ENCODE results near the gene PTRH1. TPM values are rescaled to one million over a fixed set of nuclear protein-coding genes. Genes with fewer than 3 reads are reported as not detected.

The PTRH1 gene
- total and polyA plus RNA-seq, 2 of the 13 experiments (the other 11 are each of a cell fraction or from before 2014, with no cell fraction given), result 4.0 to 10.4 TPM

DNA sequence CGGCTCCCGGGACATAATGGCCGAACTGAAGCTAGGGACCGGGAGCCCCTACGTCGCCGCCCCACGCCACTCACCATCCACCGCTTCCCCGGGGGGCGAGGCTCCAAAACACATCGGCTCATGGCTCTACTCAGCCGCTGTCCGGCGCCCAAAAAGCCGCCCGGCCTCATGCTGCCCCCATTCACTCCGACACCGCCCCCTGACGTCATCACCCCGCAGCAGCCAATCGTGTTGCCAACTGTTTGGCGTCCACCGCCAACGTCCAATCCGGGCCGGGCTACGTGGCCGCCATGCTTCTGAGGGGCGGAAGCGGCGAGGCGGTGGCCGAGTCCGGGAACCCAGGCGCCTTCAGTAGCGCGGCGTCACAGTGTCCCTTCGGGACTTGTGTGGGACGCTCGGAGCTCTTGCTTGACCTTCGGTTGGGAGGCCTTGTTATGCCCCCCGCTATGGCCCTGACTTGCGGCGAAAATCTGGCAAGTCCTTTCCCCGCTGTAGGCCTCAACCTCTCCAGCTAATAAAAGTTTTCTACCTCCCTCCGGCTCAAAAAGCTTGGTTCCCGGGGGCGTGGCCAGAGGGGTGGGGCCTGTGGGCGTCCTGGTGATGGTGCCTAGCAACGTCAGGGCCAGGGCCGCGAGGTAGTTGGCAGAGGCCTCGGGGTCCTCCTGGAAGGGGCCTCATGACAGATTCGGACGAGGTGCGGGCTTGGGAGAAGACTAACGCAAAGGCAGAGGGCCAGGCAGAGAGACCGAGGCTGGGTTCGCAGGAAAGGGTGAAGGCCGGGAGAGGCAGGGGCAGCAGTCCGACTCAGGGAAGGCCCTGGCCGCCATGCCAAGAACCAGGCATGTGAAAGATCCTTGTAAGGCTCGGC is at the start of gene PTRH1, which contains the start of gene TTC16 (continued):
- TF ChIP-seq ZHX1 (CRISPR knock-in tag; IDR thresholded peaks at IDR 0.05; ENCODE audit: low read depth) (peak; percentile 65; the same call in 1 of the 2 replicates), GLMP (CRISPR knock-in tag; IDR thresholded peaks at IDR 0.05; ENCODE audit: borderline replicate concordance) (no peak), PTBP1 (IDR thresholded peaks at IDR 0.05; ENCODE audit: low read depth, low read length, poor library complexity, severe bottlenecking) (no peak), TOPORS (CRISPR knock-in tag; IDR thresholded peaks at IDR 0.05) (no peak), ZNF143 (CRISPR knock-in tag; IDR thresholded peaks at IDR 0.05) (peak; percentile 65), TCF12 (IDR thresholded peaks at IDR 0.05) (no peak), TCF12 (CRISPR knock-in tag; IDR thresholded peaks at IDR 0.05) (no peak), ZFP90 (CRISPR knock-in tag; IDR thresholded peaks at IDR 0.05; ENCODE audit: borderline replicate concordance) (peak; percentile 48; the same call in 1 of the 2 replicates), HNRNPLL (IDR thresholded peaks at IDR 0.05; ENCODE audit: low read depth, low read length, poor library complexity, severe bottlenecking) (peak; percentile 38), ETV5 (CRISPR knock-in tag; IDR thresholded peaks at IDR 0.05; ENCODE audit: borderline replicate concordance) (peak; percentile 51; the same call in 1 of the 2 replicates), MEIS1 (CRISPR knock-in tag; IDR thresholded peaks at IDR 0.05; ENCODE audit: borderline replicate concordance) (no peak), ZNF512 (CRISPR knock-in tag; IDR thresholded peaks at IDR 0.05) (no peak), ZFP37 (CRISPR knock-in tag; IDR thresholded peaks at IDR 0.05; ENCODE audit: borderline replicate concordance) (0 out of 2 replicates have a peak, but pooled peaks have one; percentile 27), POLR2A (IDR thresholded peaks at IDR 0.05; ENCODE audit: insufficient read depth in 1 of 2, low read depth in 2 of 2, low read length in 2 of 2) (peak in 1 of 2 experiments; percentile 50; a peak in 3 of 4 replicates), MZF1 (CRISPR knock-in tag; IDR thresholded peaks at IDR 0.05; ENCODE audit: borderline replicate concordance) (no peak)
- TF ChIP-seq, protein P1, sequence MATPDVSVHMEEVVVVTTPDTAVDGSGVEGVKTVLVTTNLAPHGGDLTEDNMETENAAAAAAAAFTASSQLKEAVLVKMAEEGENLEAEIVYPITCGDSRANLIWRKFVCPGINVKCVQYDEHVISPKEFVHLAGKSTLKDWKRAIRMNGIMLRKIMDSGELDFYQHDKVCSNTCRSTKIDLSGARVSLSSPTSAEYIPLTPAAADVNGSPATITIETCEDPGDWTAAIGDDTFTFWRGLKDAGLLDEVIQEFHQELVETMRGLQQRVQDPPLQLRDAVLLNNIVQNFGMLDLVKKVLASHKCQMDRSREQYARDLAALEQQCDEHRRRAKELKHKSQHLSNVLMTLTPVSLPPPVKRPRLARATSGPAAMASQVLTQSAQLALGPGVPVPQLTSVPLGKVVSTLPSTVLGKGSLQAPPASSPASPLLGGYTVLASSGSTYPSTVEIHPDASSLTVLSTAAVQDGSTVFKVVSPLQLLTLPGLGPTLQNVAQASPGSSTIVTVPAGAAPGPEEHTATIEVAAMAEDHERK (CRISPR knock-in tag; IDR thresholded peaks at IDR 0.05; ENCODE audit: low read depth), result peak; percentile 76
- TF ChIP-seq, protein P2, sequence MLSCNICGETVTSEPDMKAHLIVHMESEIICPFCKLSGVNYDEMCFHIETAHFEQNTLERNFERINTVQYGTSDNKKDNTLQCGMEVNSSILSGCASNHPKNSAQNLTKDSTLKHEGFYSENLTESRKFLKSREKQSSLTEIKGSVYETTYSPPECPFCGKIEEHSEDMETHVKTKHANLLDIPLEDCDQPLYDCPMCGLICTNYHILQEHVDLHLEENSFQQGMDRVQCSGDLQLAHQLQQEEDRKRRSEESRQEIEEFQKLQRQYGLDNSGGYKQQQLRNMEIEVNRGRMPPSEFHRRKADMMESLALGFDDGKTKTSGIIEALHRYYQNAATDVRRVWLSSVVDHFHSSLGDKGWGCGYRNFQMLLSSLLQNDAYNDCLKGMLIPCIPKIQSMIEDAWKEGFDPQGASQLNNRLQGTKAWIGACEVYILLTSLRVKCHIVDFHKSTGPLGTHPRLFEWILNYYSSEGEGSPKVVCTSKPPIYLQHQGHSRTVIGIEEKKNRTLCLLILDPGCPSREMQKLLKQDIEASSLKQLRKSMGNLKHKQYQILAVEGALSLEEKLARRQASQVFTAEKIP (CRISPR knock-in tag; IDR thresholded peaks at IDR 0.05; ENCODE audit: borderline replicate concordance), result no peak
- TF ChIP-seq, protein P3, sequence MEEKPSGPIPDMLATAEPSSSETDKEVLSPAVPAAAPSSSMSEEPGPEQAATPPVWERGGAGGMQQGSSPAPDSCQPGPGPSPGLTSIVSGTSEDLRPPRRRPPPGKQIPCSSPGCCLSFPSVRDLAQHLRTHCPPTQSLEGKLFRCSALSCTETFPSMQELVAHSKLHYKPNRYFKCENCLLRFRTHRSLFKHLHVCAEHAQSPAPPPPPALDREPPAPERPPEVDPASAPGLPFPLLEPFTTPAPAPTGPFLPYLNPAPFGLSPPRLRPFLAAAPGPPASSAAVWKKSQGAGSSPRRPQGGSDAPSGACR (CRISPR knock-in tag; IDR thresholded peaks at IDR 0.05), result no peak
